Stimulated activated CD8-positive, alpha-beta memory T cell treated with anti-CD3 and anti-CD28 coated beads, Interleukin-7, amount 100 ng/mL, for 1 hour (primary cell): ENCODE results near the gene EEIG1.

ENCODE experiments used
- DNase-seq, 2 donors: peaks; one replicate each; pipeline ENCODE4 v3.0.0-alpha.2; 2020; ENCODE audit warnings: low read depth in 2 of 2

Gene EEIG1

DNA sequence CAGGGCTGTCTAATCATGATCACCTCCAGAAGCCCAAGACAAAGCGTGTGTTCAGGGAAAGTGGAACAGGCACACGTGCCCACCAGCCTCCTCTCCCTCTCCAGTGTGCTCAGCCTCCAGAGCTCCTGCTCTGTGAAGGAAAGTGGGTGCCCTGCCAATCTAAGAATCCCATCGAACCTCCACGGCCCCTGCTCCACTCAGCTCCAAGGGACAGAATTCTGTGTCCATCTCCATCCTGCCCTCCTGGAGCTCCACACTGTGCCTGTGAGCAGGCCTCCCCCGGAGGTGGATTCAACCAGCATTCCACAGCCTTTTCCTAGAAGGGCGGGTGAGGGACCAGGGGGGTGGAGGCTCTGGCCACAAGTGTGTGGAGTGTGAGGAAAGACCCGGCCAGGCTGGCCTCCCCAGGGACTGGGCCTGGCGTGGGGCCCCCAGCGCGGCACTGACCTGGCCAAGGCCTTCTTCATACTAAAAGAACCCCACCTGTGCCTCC, 6.0 kb downstream of the EEIG1 start:
- DNase-seq: no peak

DNA sequence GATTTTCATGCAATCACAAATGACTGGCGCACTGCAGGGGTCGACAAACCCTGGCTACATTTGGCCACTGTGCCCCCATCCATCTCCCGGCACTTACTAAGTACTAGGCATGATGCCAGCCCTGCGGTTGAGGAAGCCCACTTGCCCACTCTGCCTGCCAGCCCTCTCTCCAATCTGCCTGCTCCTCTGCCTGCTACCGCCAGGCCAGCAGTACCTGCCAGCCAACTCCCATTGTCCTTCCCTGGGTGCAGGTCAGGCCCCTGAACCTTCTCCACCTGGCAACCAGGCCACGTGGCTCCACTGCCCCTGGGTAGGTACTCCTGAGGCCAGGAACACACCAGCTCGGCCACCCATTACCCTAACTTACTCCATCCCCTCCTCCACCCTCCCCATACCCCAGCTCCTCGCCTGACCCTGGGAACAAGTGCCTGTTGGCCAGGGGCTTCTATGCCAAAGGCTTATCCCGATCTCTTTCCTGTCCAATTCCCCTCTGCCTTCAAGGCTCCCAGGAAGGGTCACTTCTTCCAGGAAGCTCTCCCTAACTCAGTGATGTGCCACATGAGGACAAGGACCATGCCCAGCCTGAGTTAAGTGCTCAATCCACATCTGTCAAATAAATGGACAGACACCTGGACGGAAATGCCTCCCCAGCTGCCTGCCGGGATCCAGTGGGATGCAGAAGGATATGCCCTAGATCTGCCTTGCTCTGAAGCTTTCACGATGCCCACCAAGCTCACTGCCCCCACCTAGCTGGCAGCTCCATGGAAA, 6.6 kb downstream of the EEIG1 start:
- no peak for DNase-seq

DNA sequence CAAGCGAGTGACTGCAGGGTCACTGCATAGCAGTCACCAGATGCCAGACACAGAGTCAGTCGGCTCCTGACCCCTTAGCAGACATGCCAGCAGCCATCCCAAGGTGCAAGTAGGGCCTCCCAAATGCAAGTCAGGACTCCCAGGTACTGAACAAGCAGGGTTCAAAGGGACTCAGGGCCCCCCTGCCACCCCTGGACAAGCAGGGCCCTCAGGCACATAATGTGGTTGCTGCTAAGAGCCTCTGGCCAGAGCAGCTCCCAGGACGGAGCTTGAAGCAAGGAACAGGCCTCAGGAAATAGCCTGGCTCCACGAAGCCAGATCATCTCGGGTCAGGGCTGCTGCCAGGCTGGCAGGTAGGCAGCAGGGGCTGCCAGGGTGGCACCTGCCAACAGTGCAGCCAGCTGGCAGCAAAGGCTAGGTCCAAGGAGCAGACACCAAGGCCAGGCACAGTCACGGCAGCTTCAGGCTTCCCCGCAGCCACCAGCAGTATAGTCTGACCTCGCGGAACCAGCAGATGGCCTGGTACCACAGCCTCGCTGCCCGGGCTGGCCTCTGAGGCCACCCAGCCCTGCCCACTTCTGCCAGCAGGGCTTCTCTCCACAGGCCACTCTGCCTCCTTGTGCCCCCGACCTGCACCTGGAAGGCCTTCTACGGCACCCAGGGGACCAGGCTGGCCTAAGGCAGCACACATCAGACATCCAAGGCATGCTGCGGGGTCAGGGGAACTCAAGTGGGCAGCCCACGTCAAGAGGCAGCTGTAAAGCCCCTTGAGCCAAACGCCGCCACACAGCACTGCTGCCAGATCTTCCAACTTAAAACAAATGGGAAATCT, 7.4 kb downstream of the EEIG1 start:
- no peak for DNase-seq

DNA sequence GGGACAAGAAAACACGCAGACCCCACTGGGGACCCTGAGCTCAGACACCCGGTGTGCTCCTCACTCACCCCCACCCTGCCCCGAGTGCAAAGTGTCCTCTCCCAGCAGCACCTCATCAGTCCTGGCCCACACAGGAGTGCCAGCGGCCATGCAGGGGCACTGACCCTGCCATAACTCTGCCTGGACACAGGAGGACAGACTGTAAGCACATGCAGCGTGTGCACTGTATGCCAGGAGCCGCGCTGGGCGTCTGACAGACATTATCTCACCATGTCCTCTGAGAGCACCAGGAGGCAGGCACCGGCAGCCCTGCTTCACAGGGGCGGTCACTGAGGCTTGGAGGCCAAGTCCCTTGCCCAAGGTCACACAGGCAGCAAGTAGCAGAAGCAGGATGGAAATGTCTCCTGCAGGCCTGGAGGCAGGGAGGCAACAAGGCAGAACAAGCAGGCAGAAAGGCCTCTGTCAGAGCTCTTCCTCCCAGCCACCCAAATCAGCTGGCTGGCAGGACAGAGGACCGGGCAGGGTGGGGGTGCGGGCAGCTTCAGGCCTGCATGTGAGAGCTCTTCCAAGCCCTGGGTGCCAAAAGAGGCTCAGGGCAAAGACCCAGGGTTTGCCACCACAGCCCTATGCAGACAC, 8.4 kb downstream of the EEIG1 start:
- no peak for DNase-seq

DNA sequence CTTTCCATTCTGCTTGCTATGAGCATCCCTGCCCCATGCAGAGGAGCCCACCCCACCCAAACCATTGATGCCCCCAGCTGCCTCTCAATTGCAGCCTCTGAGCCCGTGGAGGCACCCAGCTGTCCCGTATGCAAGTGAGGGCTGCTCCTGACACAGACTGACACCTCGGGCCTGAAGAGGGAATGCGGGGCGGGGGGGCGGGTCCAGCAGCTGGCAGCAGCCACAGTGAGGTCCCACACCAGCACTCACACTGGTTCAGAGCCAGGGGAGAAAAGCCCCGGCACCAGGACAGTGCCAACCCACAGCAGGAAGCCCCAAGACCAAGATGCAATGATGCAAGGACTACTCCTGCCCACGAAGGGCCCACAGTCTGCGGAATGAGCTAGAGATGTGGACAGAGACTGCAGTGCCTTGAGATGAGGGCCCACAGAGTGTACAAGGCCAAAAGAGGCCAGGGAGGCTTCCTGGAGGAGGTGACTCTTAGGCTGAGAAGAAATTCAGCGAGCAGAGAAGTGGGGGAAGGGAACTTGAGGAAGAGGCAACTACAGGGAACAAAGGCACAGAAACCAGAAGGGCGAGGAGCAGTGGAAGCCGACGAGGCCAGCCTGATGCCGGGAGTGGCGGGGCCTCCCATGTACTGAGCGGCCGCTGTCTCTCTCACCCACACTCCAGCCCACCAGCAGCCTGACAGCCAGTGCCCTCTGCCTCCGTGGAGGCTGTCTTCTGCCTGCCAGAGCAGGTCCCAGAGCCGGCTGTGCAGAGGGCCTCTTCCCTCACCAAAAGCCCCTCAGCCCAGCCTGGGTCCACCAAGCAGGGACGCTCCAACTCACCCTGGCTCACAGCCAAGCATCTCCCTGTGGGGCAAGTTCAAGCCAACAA, 9.2 kb downstream of the EEIG1 start:
- no peak for DNase-seq

DNA sequence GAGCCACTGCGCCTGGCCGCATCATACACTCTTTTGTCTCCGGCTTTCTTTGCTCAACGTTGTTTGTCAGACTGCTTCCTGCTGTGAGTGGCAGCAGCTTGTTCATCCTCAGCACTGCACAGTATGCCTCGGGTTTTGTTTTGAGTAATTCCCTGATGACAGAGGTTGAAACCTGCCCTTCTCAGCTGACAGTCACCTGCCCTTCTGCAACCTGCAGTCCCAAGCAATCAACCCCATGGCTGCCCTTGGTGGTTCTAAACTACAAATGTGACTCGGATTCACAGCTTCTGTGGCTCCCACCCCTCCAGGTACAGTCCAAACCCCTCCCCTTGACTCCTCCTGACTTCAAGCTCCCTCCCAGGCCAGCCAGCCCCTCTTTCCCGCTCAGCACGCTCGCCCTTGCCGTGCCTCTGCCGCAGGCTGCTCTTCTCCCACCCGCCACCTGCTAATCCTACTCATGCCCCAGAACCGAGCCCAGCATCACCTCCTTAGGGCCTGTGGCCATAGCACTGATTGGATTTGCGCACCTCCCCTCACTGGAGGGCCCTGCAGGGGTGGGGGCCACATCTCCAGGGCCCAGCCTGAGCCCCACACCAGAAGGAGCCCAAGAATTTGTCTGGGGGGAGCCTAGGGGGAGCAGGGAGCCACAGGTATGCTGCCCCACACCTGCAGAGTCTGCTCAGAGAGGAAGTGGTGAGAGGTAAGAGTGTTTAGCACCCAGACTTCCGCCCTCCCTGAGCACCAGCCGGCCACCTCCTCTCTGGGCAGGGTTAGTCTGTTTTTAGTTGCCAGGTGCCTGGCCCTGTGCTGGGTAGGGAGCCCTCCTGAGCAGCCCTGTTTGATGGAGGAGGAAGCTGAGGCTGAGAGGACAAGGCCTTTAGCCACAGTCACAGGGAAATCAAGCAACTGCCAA, 10.1 kb downstream of the EEIG1 start:
- DNase-seq: no peak

DNA sequence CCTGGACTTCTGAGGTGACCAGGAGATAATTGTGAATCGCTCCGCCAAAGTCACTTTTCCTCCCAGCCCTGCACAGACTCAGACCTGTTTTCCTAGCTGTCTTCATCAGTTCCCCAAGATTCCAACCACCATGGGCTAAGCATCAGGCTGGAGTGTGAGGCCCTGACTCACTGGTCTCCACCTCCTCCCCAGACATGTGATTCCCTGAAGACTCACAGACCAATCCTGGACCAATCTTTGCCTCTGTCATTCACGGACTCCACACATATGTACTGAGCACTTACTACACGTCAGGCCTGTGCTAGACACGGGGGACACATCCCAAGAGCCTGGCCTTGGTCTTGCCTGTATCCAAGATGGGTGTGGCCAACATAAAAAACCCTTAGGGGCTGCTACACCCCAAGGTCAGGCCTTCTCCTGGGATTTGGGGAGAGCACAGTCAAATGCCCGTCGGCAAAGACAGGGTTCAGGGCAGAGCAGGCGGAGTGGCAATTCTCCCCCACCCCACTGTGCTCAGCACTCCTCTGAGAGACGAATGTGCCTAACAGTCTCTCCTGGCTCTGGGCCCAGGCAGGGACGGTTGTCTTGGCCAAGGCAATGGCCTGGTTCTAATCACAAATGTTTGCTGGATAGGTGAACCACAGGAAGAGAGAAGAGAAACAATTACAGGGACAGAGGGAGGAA, 11.9 kb downstream of the EEIG1 start:
- DNase-seq: no peak

DNA sequence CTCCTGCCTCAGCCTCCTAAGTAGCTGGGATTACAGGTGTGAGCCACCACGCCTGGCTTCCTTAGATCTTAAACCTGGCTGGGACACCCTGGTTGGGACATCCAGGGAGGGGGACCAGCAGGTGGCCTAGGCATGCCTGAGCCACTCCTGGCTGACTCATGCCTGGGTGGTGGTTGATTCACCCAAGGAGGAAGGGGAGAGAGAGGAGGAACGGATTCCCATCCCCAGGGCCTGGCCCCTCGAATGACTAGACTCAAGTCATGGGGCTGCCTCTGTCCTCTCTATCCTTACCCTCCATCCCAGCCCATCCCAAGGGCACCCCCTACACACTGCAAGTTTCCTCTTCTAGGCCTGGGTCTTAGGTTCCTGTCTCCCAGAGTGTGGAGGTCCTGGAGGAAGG, 12.7 kb downstream of the EEIG1 start:
- no peak for DNase-seq

DNA sequence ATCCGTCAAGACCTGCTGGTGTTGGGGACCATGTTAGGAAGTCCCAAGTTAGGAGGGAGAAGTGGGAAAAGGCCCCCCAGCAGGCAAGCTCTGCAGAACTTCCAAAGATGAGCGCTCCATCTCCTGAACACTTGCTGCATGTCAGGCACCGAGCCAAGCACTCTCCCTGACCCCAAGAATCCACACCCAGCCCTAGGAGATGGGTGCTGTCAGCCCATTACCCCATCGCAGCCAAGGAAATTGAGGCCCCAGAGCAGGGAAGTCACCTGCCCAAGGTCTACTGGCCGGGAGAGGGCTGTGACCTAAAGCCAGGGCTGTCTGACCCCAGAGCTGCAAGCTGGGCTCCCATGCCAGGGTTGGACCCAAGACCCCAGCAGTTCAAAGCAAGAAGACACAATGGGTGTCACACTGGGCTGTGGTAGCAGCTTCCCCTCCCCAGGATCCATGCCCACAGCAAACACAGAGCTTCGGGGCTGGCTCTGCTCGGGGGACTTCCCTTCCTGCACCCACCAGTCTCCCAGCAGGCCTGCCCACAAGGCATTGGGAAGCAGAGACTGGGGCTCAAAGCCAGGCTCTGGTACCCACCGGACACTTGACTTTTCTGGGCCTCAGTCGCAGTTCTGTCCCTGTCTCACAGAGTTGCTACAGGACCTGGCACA, 13.5 kb downstream of the EEIG1 start:
- no peak for DNase-seq

DNA sequence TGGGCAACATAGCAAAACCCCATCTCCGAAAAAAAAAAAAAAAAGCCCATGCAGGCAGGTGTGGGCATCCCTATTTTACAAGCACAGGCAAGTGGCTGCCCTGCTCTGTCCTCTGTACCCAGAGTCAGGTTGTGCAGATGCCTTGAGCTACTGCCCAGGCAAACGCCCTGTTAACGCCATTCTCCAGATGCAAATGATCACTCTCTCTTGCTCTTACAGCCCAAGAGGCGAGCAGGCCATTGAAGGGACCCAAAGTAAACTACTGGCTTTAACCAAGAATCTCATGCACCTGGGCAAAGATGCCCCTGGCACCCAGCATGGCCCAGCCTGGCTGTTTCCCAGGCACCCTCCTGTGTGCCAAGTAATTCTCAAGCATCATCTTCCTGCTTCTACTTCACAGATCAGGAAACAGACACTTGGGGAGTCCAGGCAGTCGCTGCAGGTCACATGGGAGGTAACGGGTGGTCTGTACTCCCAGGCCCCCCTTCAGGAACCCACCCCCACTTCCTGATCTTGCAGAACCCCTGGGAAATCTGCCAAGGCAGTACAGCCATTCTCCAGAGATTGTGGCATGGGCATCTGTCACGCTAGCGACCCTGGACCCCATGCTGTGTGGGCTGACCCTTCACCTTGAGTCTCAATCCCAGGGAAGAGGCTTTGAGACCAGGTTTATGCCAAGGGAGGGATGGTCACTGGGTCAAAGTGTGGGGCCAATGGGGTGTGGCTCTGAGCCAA, 14.2 kb downstream of the EEIG1 start:
- no peak for DNase-seq

DNA sequence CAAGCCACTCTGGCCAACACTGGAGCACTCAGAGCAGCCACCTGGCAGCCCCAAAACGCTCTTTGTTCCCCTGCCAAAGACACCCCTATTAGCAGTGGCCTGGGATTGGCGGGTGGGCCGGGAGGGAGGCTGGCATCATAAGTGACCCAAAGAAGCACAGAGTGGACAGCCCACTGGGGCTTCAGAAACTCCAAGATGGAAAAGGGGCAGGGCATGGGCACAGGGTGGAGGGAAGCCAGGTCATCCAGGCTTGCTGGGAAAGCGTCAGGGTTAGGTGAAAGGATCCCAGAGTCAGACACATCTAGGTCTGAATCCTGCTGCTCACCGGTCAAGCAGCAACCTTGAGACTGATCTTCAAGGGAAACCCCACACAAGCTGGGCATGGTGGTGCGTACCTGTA, 14.8 kb downstream of the EEIG1 start:
- DNase-seq: no peak

DNA sequence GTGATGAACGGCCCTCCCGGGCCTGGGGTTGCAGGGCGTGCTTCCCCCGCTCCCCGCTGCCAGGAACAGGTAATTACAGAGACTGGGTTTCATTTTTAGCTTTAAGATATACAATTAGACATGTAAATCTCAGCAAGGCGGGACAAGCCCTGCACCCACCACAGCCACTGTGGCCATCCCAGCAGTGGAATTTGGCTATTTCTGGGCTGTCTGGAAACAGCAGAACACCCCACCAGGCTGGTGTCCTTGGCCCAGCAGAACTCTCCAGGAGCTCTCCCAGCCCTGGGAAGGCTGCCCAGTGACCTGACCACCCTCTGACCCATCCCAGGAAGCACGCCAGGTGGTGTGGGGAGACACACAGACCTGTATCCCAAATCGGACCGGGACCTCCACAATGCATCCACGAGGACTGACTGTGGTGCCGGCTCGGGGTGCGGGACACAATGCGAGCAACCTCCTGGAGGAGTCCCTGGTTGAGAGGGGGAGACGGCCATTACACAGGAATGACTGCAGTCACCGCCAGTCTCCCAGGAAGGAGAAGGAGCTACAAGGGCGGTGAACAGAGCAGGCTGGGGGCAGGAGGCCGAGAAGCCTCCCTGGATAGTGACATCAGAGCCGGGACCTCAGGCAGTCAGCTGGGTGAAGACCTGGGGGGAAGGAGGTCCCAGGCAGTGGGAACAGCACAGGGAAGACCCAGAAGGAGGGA, 17.3 kb downstream of the EEIG1 start:
- no peak for DNase-seq

DNA sequence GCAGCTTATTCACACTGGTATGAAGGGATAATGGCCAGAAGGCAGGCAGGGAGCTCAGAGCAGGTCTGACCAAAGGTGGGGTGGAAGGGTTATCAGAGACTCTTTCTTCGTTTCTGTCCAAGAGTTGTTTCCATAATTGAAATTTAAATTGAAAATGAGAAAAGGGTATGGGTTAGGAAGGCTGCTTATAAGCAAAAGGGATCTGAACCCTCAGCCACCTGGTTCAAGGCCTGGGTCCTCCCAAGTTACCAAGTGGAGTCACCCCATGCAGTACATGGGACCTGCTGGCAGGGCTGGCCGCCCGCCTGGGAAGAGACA, 17.8 kb downstream of the EEIG1 start:
- no peak for DNase-seq

DNA sequence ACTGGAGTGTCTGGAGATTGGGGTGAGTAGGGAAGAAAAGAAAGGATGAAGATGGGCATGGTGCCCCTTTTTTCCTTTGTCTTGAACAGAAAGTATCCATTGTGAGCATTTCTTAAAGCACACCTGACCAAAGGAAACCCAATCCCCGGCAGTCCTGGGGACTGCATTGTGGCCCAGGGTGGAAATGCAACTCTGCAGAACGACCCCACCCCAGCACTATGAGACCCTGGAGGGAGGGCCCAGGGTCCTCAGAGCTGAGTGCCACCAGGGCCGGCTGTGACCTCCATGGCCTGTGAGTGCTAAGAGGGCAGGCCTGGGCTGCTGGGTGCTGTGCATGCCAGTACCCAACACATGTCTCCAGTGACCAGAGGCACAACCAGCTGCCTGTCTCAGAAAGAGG, 18.5 kb downstream of the EEIG1 start:
- DNase-seq: no peak

DNA sequence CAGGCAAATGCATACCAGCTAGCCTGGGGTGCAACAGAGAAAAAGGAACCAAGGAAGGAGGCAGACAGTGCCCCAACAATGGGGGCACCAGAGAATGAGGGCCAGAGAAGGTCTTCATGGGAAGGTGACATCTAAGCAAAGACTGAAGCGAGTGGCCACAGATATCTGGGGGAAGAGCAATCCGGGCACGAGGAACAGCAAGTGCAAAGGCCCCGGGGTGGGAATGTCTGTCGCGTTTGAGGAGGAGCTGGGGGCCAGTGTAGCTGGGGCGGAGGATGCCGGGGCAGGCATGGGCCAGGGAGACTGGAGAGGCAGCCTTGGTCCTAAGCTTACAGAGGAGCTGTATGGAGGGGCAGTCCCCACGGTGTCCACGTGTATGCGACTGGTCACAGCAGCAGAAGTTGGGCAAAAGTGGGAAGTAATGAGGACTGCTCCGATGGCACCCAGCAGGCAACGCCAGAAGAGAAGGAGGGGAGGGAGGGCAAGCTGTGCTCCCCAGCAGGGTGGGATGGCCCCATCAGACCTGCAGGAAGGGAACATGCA, 19.1 kb downstream of the EEIG1 start:
- no peak for DNase-seq

DNA sequence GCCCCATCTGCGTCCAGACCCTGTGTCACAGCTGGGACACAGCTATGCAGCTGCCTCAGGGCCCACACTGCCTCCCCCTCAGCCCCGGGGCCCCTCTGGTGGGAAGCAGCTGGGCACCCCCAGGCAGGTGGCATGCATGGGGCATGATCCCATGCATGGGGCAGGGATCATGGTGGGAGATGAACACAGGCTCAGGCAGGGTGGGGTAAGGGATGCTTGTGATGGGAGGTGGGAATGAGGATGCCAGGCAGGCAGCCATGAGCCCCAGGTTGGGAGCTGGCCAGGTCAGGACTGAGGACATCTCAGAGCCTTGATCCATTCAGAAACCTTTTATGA, 19.7 kb downstream of the EEIG1 start:
- no peak for DNase-seq

DNA sequence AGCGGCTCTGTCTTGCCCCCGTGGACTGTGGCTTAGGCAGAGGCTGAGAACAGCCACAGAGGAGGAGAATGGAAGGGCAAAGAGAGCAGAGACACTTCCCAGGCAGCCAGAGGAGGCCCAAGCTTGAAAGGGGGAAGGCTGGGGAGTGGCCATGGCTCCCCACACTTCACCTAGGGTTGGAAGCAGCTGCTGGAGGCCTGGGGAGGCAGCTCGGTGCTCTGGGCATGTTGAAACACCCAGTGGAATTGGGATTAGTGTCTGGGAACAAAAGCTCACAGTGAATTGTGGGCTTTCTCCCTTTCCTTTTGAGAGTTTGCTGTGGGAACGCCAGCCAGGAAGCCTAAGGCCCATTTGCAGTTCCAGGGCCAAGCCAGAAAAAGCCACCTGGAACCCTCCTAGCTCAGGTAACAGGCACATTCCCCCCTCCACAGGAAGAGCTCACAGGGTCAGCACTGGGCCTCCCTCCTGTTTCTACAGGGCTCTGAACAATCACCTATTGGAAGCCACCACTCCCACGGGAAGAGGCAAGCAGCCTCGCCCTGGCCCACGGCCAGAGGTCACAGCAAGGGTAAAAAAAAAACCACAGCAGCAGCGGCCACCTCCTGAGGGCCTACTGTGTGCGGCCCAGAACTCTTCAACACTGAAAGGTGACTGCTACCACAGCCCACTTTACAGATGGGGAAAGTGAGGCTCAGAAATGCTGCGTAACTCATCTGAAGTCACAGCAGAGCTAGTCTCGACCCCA, 20.2 kb downstream of the EEIG1 start:
- DNase-seq: no peak
